Astrocyte of the spinal cord (primary cell): ENCODE measurements around the gene RNF186.

Experiments
- DNase-seq: peaks from one replicate; pipeline ENCODE4 v3.0.0; 2011; ENCODE audit warnings: low read depth, low spot score
- H3K4me3 ChIP-seq: 2 replicates; pipeline ENCODE4 v1.5.1; 2011; ENCODE audit warnings: low read depth, mild to moderate bottlenecking, low read length, moderate library complexity
- CTCF ChIP-seq: IDR thresholded peaks from 2 replicates; pipeline ENCODE4 v1.5.1; 2012; ENCODE audit warnings: low read depth, mild to moderate bottlenecking, low read length, inconsistent platforms
- in situ Hi-C: cut with HindIII; loops from 2 replicates; pipeline ENCODE4 v1.10.0; 2017; ENCODE audit warnings: low sequenced_read_pairs

The RNF186 gene

GRCh38 chr1:19845555-19845954 lies 30.5 kb upstream of the RNF186 start:
- H3K4me3 ChIP-seq, result no peak overlapping the region
- in situ Hi-C loops, result no loop called here
- no peak for DNase-seq
- TF ChIP-seq CTCF, result no peak

- H3K4me3 ChIP-seq, result no peak overlapping the region
- in situ Hi-C loops, result no loop called here
- DNase-seq, result peak; percentile 20
- TF ChIP-seq CTCF, result no peak
Measured at GRCh38 chr1:19844731-19845495, 29.8 kb upstream of the RNF186 start.

- in situ Hi-C loops, result no loop called here
- no peak overlapping the region for H3K4me3 ChIP-seq
- DNase-seq, result no peak
- TF ChIP-seq CTCF, result no peak
Measured at GRCh38 chr1:19840228-19840627, 25.1 kb upstream of the RNF186 start.

GRCh38 chr1:19837866-19838265 lies 22.8 kb upstream of the RNF186 start:
- no peak for TF ChIP-seq CTCF

GRCh38 chr1:19835578-19835977 lies 20.5 kb upstream of the RNF186 start:
- TF ChIP-seq CTCF, result no peak
- in situ Hi-C loops, result no loop called here

More at GRCh38 chr1:19837866-19838265, 22.8 kb upstream of the RNF186 start:
- no peak overlapping the region for H3K4me3 ChIP-seq
- in situ Hi-C loops, result no loop called here
- no peak for DNase-seq

GRCh38 chr1:19831441-19831840 lies 16.4 kb upstream of the RNF186 start:
- in situ Hi-C loops, result no loop called here
- no peak for TF ChIP-seq CTCF
- H3K4me3 ChIP-seq, result no peak overlapping the region
- no peak for DNase-seq

More at GRCh38 chr1:19835578-19835977, 20.5 kb upstream of the RNF186 start:
- no peak overlapping the region for H3K4me3 ChIP-seq
- DNase-seq, result no peak

GRCh38 chr1:19828546-19828945 lies 13.5 kb upstream of the RNF186 start:
- in situ Hi-C loops, result no loop called here
- no peak for TF ChIP-seq CTCF
- H3K4me3 ChIP-seq, result no peak overlapping the region
- DNase-seq, result no peak
